Aorta (tissue), 5 donors: Measurements from ENCODE around the gene C4orf46. TPM values are rescaled to one million over a fixed set of nuclear protein-coding genes. Genes with fewer than 3 reads are reported as not detected.

Source experiments
- ATAC-seq: fragments of 200-7000 bp; cut with Tn5 transposase; one replicate; pipeline ENCODE4 v1.9.1; 2022; ENCODE audit warnings: moderate library complexity; ENCODE audit not compliant: low FRiP score
- DNase-seq, 2 donors: peaks; one replicate each; pipeline ENCODE4 v3.0.0-alpha.2; 2020
- H3K27ac ChIP-seq, 2 donors: one replicate each; pipeline ENCODE4 v1.5.1; 2013; ENCODE audit warnings: low read length in 2 of 2, mild to moderate bottlenecking in 2 of 2, moderate library complexity in 2 of 2, control low read depth in 1 of 2, inconsistent platforms in 1 of 2, low read depth in 1 of 2
- H3K27me3 ChIP-seq, 2 donors: one replicate each; pipeline ENCODE4 v1.6.1; 2013; ENCODE audit warnings: control low read depth in 1 of 2, low read length in 1 of 2, mild to moderate bottlenecking in 1 of 2, moderate library complexity in 1 of 2; ENCODE audit not compliant: insufficient read depth in 2 of 2, control insufficient read depth in 1 of 2
- H3K36me3 ChIP-seq, 2 donors: one replicate each; pipeline ENCODE4 v1.6.1; 2013; ENCODE audit warnings: control low read depth in 1 of 2, low read length in 1 of 2, mild to moderate bottlenecking in 1 of 2; ENCODE audit not compliant: insufficient read depth in 2 of 2, control insufficient read depth in 1 of 2
- H3K4me1 ChIP-seq, 2 donors: one replicate each; pipeline ENCODE4 v1.6.1; 2013; ENCODE audit warnings: low read length in 2 of 2, control low read depth in 1 of 2, mild to moderate bottlenecking in 1 of 2, moderate library complexity in 1 of 2; ENCODE audit not compliant: insufficient read depth in 2 of 2, control insufficient read depth in 1 of 2
- H3K4me3 ChIP-seq, 2 donors: one replicate each; pipeline ENCODE4 v1.5.1; 2013; ENCODE audit warnings: low read length in 2 of 2, control low read depth in 1 of 2, mild to moderate bottlenecking in 1 of 2
- H3K9me3 ChIP-seq: one replicate; pipeline ENCODE4 v1.6.1; 2013; ENCODE audit warnings: mild to moderate bottlenecking, low read length; ENCODE audit not compliant: control insufficient read depth
- WGBS, 2 donors: extraction: QIAGEN DNeasy Blood & Tissue Kit; methylation state at CpG; one replicate each; pipeline ENCODE4 v1.1.7; 2013; 5-methylcytosine and 5-hydroxymethylcytosine counted together
- intact Hi-C, 2 donors: fragments of 100-400 bp; cut with DNase I; formaldehyde crosslinking; loops; one replicate each; pipeline versions ENCODE4 v1.14.2 to v1.15.0; 2022
- polyA plus RNA-seq, 2 donors: library from polyadenylated mRNA; stranded (reverse); fragments of 200-250 nt; gene quantifications; one replicate each; pipeline ENCODE4 v1.2.3, GENCODE V29; 2013
- total RNA-seq, 2 donors: library from RNA; stranded (reverse); fragmentation: NEBNext Ultra II Directional; extraction: Animal tissue kit (Norgen Biotek cat#: 25700); gene quantifications; one replicate each; pipeline ENCODE4 v1.2.1, GENCODE V29; 2021
- donor health status: healthy with polysubstance abuse.
- donor health status: Bipolar disorder and iron deficiency.
- donor health status: DM: no; HTN: no; CAD: no.
- donor health status: DM: no; HTN: no; CAD: no.
- donor health status: DM: yes; HTN: yes; CAD: no.

C4orf46 gene
- total and polyA plus RNA-seq, 4 donors = 1.8 to 3.0 (median 2.5) TPM

GRCh38 chr4:158636619-158637018, 35.1 kb downstream of the C4orf46 start:
- DNase-seq (no peak), ATAC-seq (no peak)
- intact Hi-C loops = no loop called here
- H3K27ac ChIP-seq = no peak overlapping the region
- no peaks in the 10 kb centered on the region for H3K36me3 ChIP-seq
- H3K4me3 ChIP-seq = no peak overlapping the region
- 92 to 100% methylated on average over 1 of the region's 1 CpG for WGBS, 2 donors
- no peaks in the 10 kb centered on the region for H3K27me3 ChIP-seq
- no peaks in the 10 kb centered on the region for H3K4me1 ChIP-seq
- H3K9me3 ChIP-seq = no peaks in the 10 kb centered on the region

- no peaks in the 10 kb centered on the region for H3K36me3 ChIP-seq
- intact Hi-C loops = no loop called here
- no peak overlapping the region for H3K27ac ChIP-seq
- H3K4me3 ChIP-seq = no peak overlapping the region
- ATAC-seq = no peak
- no peaks in the 10 kb centered on the region for H3K27me3 ChIP-seq
- no peaks in the 10 kb centered on the region for H3K9me3 ChIP-seq
- no peaks in the 10 kb centered on the region for H3K4me1 ChIP-seq
- WGBS, 2 donors = 29 to 35% methylated on average over 1 of the region's 1 CpG
- no peak for DNase-seq
Observed at GRCh38 chr4:158630893-158631292, 40.8 kb downstream of the C4orf46 start.

GRCh38 chr4:158625544-158625943, 46.1 kb downstream of the C4orf46 start:
- no peak for DNase-seq
- no peaks in the 10 kb centered on the region for H3K9me3 ChIP-seq
- no peaks in the 10 kb centered on the region for H3K36me3 ChIP-seq
- no peaks in the 10 kb centered on the region for H3K4me1 ChIP-seq
- WGBS, 2 donors = 2 to 12% methylated on average over 2 of the region's 2 CpGs
- H3K4me3 ChIP-seq = peak overlapping the region in 1 of 2 donors; percentile 34
- intact Hi-C loops = loop anchor here (1.0 to 10.0 kb wide), 4 partner anchors 365 to 631 kb away; partner anchors contain the start of gene GASK1B (in 1 of the 2)
- no peaks in the 10 kb centered on the region for H3K27me3 ChIP-seq
- ATAC-seq = peak; percentile 66
- peak overlapping the region in 1 of 2 donors; percentile 76 for H3K27ac ChIP-seq

- Histone ChIP-seq H3K4me3 (peak overlapping the region in 1 of 2 donors; percentile 34), H3K27ac (no peak overlapping the region), H3K4me1 (no peaks in the 10 kb centered on the region), H3K27me3 (no peaks in the 10 kb centered on the region), H3K9me3 (no peaks in the 10 kb centered on the region), H3K36me3 (no peaks in the 10 kb centered on the region)
- 14 to 19% methylated on average over 3 of the region's 3 CpGs for WGBS, 2 donors
- DNase-seq (no peak), ATAC-seq (peak; percentile 85)
- intact Hi-C loops = loop anchor here (1.0 to 10.0 kb wide), 4 partner anchors 364 to 630 kb away; partner anchors contain the start of gene GASK1B (in 1 of the 2)
Observed at GRCh38 chr4:158624889-158625478, 46.7 kb downstream of the C4orf46 start.

GRCh38 chr4:158622251-158622650, 49.4 kb downstream of the C4orf46 start:
- DNase-seq = no peak
- Histone ChIP-seq H3K4me1 (no peaks in the 10 kb centered on the region), H3K9me3 (no peaks in the 10 kb centered on the region), H3K36me3 (no peaks in the 10 kb centered on the region), H3K4me3 (no peak overlapping the region), H3K27ac (no peak overlapping the region), H3K27me3 (no peaks in the 10 kb centered on the region)
- ATAC-seq = no peak
- intact Hi-C loops = loop anchor here (10.0 kb wide), 2 partner anchors 447 to 627 kb away; partner anchors contain the start of gene GASK1B (in 1 of the 2)
- 65 to 73% methylated on average over 3 of the region's 3 CpGs for WGBS, 2 donors

- Histone ChIP-seq H3K9me3 (no peaks in the 10 kb centered on the region), H3K4me3 (no peak overlapping the region), H3K36me3 (no peaks in the 10 kb centered on the region), H3K4me1 (no peaks in the 10 kb centered on the region), H3K27ac (no peak overlapping the region), H3K27me3 (no peaks in the 10 kb centered on the region)
- intact Hi-C loops = loop anchor here (10.0 kb wide), 2 partner anchors 447 to 627 kb away; partner anchors contain the start of gene GASK1B (in 1 of the 2)
- no peak for DNase-seq
- ATAC-seq = no peak
- 96 to 97% methylated on average over 4 of the region's 4 CpGs for WGBS, 2 donors
Observed at GRCh38 chr4:158621729-158622128, 50.0 kb downstream of the C4orf46 start.

GRCh38 chr4:158617956-158618355, 53.7 kb downstream of the C4orf46 start:
- Histone ChIP-seq H3K36me3 (no peaks in the 10 kb centered on the region), H3K4me3 (no peak overlapping the region), H3K4me1 (no peaks in the 10 kb centered on the region), H3K27me3 (no peaks in the 10 kb centered on the region), H3K9me3 (peaks cover 2% of the 10 kb centered on the region), H3K27ac (no peak overlapping the region)
- ATAC-seq (no peak), DNase-seq (no peak)
- intact Hi-C loops = no loop called here
